Measurements from ENCODE around the gene ABHD4. TPM values are rescaled to one million over a fixed set of nuclear protein-coding genes. Genes with fewer than 3 reads are reported as not detected.
"Not testable (repeated sequence)": the region's sequence is repeated elsewhere in the genome, so short reads cannot be mapped to it uniquely, and the experiment has no call there.

The ABHD4 gene
- total and polyA plus RNA-seq, 7 donors: 6.1 to 64.0 (median 26.4) TPM

DNA sequence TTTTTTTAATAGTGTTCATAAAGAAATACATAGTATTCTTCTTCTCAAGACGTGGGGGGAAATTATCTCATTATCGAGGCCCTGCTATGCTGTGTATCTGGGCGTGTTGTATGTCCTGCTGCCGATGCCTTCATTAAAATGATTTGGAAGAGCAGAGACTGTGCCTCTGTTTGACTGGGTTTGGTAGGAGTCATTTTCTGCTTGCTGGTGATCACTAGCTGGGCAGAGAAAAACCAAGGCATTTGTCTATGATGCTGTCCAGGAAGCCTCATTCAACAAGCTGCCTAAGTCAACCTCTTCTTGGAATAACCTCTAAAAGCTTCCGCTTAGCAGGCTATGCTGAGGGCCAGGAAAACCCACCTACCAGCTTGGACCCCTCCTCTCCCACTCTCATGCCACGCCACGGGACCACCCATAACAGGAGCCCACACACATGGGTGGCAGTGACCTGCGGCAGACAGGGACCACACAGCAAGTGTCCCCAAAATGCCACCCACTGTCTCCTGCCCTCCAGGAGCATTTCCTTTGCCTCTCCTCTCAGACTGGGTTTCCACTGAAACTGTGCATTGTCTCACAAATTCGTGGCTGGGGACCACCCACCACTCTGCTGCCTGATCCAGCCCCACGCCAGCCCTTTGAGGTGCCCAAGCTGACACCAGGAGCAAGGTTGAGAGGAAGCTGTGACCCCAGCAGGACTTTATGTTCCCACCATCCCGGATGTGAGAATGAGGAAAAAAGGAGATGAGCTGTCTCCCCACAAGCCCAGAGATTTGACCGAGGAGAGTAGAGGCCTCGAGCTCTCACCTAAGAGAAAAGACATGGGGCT is 45.9 kb upstream of the ABHD4 start:
- DNase-seq (no peak), ATAC-seq (no peak)
- Histone ChIP-seq H3K27ac (no peak overlapping the region), H3K4me1 (peaks cover 17% of the 10 kb centered on the region), H3K9me3 (no peaks in the 10 kb centered on the region), H3K4me3 (no peak overlapping the region), H3K27me3 (ENCODE audit: insufficient read depth in 3 of 3, low read length in 2 of 3) (no peaks in the 10 kb centered on the region), H3K36me3 (ENCODE audit: insufficient read depth in 1 of 2, low read depth in 1 of 2) (no peaks in the 10 kb centered on the region)
- 82 to 86% (median 84%) methylated on average over 13 of the region's 13 CpGs for WGBS, 3 donors
- intact Hi-C loops (cut with DNase I): no loop called here
- TF ChIP-seq, protein P1, sequence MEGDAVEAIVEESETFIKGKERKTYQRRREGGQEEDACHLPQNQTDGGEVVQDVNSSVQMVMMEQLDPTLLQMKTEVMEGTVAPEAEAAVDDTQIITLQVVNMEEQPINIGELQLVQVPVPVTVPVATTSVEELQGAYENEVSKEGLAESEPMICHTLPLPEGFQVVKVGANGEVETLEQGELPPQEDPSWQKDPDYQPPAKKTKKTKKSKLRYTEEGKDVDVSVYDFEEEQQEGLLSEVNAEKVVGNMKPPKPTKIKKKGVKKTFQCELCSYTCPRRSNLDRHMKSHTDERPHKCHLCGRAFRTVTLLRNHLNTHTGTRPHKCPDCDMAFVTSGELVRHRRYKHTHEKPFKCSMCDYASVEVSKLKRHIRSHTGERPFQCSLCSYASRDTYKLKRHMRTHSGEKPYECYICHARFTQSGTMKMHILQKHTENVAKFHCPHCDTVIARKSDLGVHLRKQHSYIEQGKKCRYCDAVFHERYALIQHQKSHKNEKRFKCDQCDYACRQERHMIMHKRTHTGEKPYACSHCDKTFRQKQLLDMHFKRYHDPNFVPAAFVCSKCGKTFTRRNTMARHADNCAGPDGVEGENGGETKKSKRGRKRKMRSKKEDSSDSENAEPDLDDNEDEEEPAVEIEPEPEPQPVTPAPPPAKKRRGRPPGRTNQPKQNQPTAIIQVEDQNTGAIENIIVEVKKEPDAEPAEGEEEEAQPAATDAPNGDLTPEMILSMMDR (IDR thresholded peaks at IDR 0.05): no peak

DNA sequence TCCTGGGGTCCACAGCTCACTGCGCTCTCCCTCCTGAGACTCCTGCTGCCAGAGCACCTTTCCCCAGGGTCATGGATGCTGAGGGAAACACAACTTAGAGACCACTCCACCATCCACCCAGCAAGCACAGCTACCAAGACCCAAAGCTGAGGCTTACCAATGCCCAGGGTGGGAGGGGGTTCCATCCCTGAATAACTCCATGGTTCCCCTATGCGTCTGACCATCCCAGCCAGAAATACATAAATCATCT is 45.3 kb upstream of the ABHD4 start:
- H3K27ac ChIP-seq: no peak overlapping the region
- peaks cover 12% of the 10 kb centered on the region for H3K4me1 ChIP-seq
- 98% methylated on average over 2 of the region's 2 CpGs for WGBS, 3 donors
- no peak for ATAC-seq
- H3K9me3 ChIP-seq: no peaks in the 10 kb centered on the region
- intact Hi-C loops (cut with DNase I): no loop called here
- H3K36me3 ChIP-seq (ENCODE audit: insufficient read depth in 1 of 2, low read depth in 1 of 2): no peaks in the 10 kb centered on the region
- H3K4me3 ChIP-seq: no peak overlapping the region
- no peaks in the 10 kb centered on the region for H3K27me3 ChIP-seq (ENCODE audit: insufficient read depth in 3 of 3, low read length in 2 of 3)
- TF ChIP-seq, protein P1 (IDR thresholded peaks at IDR 0.05): no peak
- no peak for DNase-seq

DNA sequence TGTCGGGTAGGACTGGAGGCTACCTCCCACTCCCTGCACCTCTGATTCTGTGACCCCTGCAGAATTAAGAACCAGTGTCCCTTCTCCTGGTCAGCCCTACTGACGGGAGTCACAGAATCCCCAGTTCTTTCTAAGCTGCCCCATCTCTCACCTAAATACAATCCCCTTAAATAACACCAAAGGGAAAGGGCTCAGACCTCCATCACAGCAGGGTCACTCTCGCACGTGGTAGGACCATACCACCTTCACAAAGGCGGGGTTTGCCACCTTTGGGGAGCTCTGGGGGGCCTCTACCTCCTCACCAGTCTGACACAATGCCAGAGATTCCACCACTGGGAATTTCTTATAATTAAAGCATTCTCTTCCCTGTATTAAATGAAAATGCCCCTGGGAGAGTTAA is 44.7 kb upstream of the ABHD4 start:
- H3K27ac ChIP-seq: no peak overlapping the region
- ATAC-seq (no peak), DNase-seq (no peak)
- intact Hi-C loops (cut with DNase I): no loop called here
- no peaks in the 10 kb centered on the region for H3K9me3 ChIP-seq
- WGBS, 3 donors: 88 to 95% (median 91%) methylated on average over 5 of the region's 5 CpGs
- TF ChIP-seq, protein P1 (IDR thresholded peaks at IDR 0.05): no peak
- no peaks in the 10 kb centered on the region for H3K27me3 ChIP-seq (ENCODE audit: insufficient read depth in 3 of 3, low read length in 2 of 3)
- H3K36me3 ChIP-seq (ENCODE audit: insufficient read depth in 1 of 2, low read depth in 1 of 2): no peaks in the 10 kb centered on the region
- H3K4me1 ChIP-seq: peaks cover 12% of the 10 kb centered on the region
- no peak overlapping the region for H3K4me3 ChIP-seq

DNA sequence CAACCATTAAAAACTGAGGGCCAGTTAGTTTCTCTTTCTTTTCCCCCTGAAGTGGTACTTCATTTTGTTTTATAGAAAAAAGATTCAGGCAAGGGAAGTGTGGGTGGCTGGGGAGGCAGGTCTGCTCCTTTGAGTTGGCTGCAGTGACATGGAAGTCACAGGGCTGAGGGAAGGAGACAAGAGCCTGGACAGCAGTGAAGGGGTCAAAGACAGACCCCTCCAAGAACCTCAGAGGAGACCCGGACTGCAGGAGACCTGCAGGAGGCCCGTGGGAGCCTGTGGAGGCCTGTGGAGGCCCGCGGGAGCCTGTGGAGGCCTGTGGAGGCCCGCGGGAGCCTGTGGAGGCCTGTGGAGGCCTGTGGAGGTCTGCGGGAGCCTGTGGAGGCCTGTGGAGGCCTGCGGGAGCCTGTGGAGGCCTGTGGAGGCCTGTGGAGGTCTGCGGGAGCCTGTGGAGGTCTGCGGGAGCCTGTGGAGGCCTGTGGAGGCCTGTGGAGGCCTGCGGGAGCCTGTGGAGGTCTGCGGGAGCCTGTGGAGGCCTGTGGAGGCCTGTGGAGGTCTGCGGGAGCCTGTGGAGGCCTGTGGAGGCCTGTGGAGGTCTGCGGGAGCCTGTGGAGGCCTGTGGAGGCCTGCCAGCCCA is 44.1 kb upstream of the ABHD4 start:
- H3K9me3 ChIP-seq; H3K4me3 ChIP-seq; intact Hi-C loops (cut with DNase I); ATAC-seq; DNase-seq; H3K27ac ChIP-seq; H3K27me3 ChIP-seq (ENCODE audit: insufficient read depth in 3 of 3, low read length in 2 of 3); H3K36me3 ChIP-seq (ENCODE audit: insufficient read depth in 1 of 2, low read depth in 1 of 2): not testable (repeated sequence)
- H3K4me1 ChIP-seq: peaks cover 12% of the 10 kb centered on the region
- WGBS, 3 donors: 83 to 95% (median 85%) methylated on average over 9 to 11 of the region's 14 CpGs

DNA sequence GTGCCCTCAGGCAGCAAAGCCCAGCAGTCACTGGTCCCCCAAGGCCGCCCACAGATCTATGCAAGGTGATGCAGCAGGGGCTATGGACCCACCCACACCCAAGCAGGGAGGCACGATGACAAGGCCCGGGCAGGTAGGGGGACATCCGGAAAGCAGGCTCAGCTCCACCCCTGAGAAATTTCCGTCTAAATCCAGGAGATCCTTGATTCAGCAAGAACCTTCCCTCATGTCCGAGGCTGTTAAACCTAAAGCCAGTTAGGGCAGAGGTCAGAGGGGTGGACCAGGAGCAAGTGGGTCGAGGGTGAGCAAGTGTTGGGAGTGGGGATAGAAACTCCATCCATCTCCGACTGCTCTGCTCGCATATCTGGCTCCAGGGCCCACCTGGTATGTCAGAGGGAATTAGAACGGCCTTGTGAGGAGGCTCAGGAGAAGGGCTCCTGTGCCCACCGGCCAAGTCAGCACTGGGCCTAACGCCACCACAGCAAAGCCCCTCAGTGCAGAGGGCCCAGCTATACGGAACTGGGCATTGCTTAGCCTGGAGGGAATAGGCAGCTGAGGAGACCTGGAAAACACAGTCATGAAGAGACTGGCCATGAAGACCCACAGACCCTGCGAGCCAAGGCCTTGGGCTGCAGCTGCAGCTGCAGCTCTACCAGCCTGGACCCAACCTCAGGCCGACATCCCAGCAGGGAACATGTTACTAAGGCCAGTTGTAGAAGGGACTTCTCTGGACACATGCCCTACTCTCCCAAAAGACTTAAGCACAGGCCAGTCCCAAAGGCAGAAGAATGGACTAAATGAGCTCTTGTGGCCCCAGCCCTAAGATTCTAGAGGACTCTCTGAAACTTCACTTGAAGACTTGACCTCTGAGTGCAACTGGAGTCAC is 43.4 kb upstream of the ABHD4 start:
- 80 to 91% (median 84%) methylated on average over 15 of the region's 15 CpGs for WGBS, 3 donors
- no peak for DNase-seq
- TF ChIP-seq, protein P1 (IDR thresholded peaks at IDR 0.05): no peak
- Histone ChIP-seq H3K27me3 (ENCODE audit: insufficient read depth in 3 of 3, low read length in 2 of 3) (no peaks in the 10 kb centered on the region), H3K9me3 (no peaks in the 10 kb centered on the region), H3K27ac (no peak overlapping the region), H3K4me3 (no peak overlapping the region), H3K36me3 (ENCODE audit: insufficient read depth in 1 of 2, low read depth in 1 of 2) (no peaks in the 10 kb centered on the region), H3K4me1 (peaks cover 12% of the 10 kb centered on the region)
- ATAC-seq: no peak
- intact Hi-C loops (cut with DNase I): loop anchor here (5.0 kb wide), 7 partner anchors 98 to 503 kb away; partner anchors contain the start of genes AJUBA (in 1 of the 2), CDH24 (in 1 of the 2) and SLC7A7 (in 1 of the 2)

Data from psoas muscle (tissue), 8 donors.